HCT116 (cell line): Measurements from ENCODE around the gene TFF3. TPM values are rescaled to one million over a fixed set of nuclear protein-coding genes. Genes with fewer than 3 reads are reported as not detected.

Source experiments
- ATAC-seq: fragments of 200-7000 bp; cut with Tn5 transposase; 2 replicates; pipeline ENCODE4 v1.9.1; 2020; ENCODE audit warnings: mild to moderate bottlenecking, moderate library complexity
- BruUV-seq: library from RNA; stranded (reverse); fragments of 400-500 nt; replicated peaks from 2 replicates; lab custom pipeline; 2021; lab: Mats Ljungman, UMichigan
- CTCF ChIA-PET: fragments of 300-600 bp; sonication (Branson Sonifier 250); formaldehyde crosslinking; loops from one replicate; lab custom pipeline; 2021; ENCODE audit warnings: antibody characterized with exemption; lab: Charles Lee
- POLR2A ChIA-PET: fragments of 300-600, 350-600 bp; sonication (Branson Sonifier 250); formaldehyde crosslinking; loops from one replicate; lab custom pipeline; 2021; ENCODE audit warnings: antibody characterized with exemption; lab: Charles Lee
- RAD21 ChIA-PET, 2 experiments: fragments of 300-600 bp; sonication (Branson Sonifier 250); formaldehyde crosslinking; loops; one replicate each; lab custom pipeline; 2023; ENCODE audit warnings: low total read pairs in 2 of 2; ENCODE audit not compliant: uncharacterized antibody in 2 of 2, unreplicated experiment in 2 of 2, low non-redundant PET in 1 of 2; lab: Charles Lee
- DNase-seq: peaks from one replicate; pipeline ENCODE4 v3.0.0-alpha.2; 2010; ENCODE audit warnings: low read depth, low spot score
- H2AFZ ChIP-seq: fragments of 200-600 bp; shearing (Covaris generic), sonication (generic); 2 replicates; pipeline ENCODE4 v1.6.1; 2017; ENCODE audit warnings: low read depth, mixed run types, mixed read lengths, antibody characterized with exemption, low read length; ENCODE audit not compliant: poor library complexity, severe bottlenecking
- H3K27ac ChIP-seq: 2 replicates; pipeline ENCODE4 v1.5.1; 2012; ENCODE audit warnings: low read depth, low read length
- H3K27me3 ChIP-seq: fragments of 200-600 bp; sonication (generic); 2 replicates; pipeline ENCODE4 v1.6.1; 2016; ENCODE audit warnings: mixed run types, low read length, mixed read lengths; ENCODE audit not compliant: insufficient read depth
- H3K36me3 ChIP-seq, 2 experiments: fragments of 200-500 bp in 1 of 2; fragments of 200-600 bp in 1 of 2; sonication (Bioruptor generic) in 1 of 2; sonication (generic) in 1 of 2; 2 replicates each; pipeline versions ENCODE4 v1.5.1 to v1.6.1; 2014 to 2016; ENCODE audit warnings: low read length in 2 of 2, inconsistent platforms in 1 of 2, mixed read lengths in 1 of 2, mixed run types in 1 of 2; ENCODE audit not compliant: insufficient read depth in 2 of 2, control insufficient read depth in 1 of 2
- H3K4me1 ChIP-seq, 2 experiments: fragments of 200-600 bp in 1 of 2; sonication (generic) in 1 of 2; 2 replicates each; pipeline versions ENCODE4 v1.5.1 to v1.6.1; 2012 to 2017; ENCODE audit warnings: low read length in 2 of 2, inconsistent platforms in 1 of 2, mild to moderate bottlenecking in 1 of 2, mixed read lengths in 1 of 2, mixed run types in 1 of 2, moderate library complexity in 1 of 2; ENCODE audit not compliant: insufficient read depth in 2 of 2, control insufficient read depth in 1 of 2
- H3K4me2 ChIP-seq: fragments of 200-600 bp; sonication (generic); 2 replicates; pipeline ENCODE4 v1.6.1; 2017; ENCODE audit warnings: mixed run types, low read length, mixed read lengths
- H3K4me3 ChIP-seq, 2 experiments: fragments of 200-600 bp in 1 of 2; sonication (generic) in 1 of 2; replicated peaks in 1 of 2; 2 replicates each; pipeline ENCODE4 v1.5.1; 2011 to 2016; ENCODE audit warnings: low read length in 2 of 2, control low read depth in 1 of 2, low read depth in 1 of 2, mild to moderate bottlenecking in 1 of 2, mixed read lengths in 1 of 2, mixed run types in 1 of 2
- H3K79me2 ChIP-seq: fragments of 200-600 bp; sonication (generic); 2 replicates; pipeline ENCODE4 v1.6.1; 2017; ENCODE audit warnings: mild to moderate bottlenecking, mixed run types, low read length, moderate library complexity, mixed read lengths; ENCODE audit not compliant: insufficient read depth
- H3K9ac ChIP-seq: fragments of 200-600 bp; sonication (generic); 2 replicates; pipeline ENCODE4 v1.6.1; 2016; ENCODE audit warnings: low read length, mixed read lengths
- H3K9me2 ChIP-seq: fragments of 200-600 bp; sonication (generic), shearing (Covaris generic); 2 replicates; pipeline ENCODE4 v1.6.1; 2017; ENCODE audit warnings: mixed run types, mild to moderate bottlenecking, moderate library complexity; ENCODE audit not compliant: insufficient read depth
- H3K9me3 ChIP-seq, 2 experiments: fragments of 200-500 bp in 1 of 2; fragments of 200-600 bp in 1 of 2; sonication (Bioruptor generic) in 1 of 2; sonication (generic) in 1 of 2; 2 replicates each; pipeline ENCODE4 v1.6.1; 2014 to 2017; ENCODE audit warnings: low read length in 2 of 2, mixed read lengths in 2 of 2, inconsistent platforms in 1 of 2, low read depth in 1 of 2, mild to moderate bottlenecking in 1 of 2, mixed run types in 1 of 2, moderate library complexity in 1 of 2; ENCODE audit not compliant: control insufficient read depth in 1 of 2, insufficient read depth in 1 of 2
- H4K20me1 ChIP-seq: fragments of 200-600 bp; sonication (generic), shearing (Covaris generic); 2 replicates; pipeline ENCODE4 v1.6.1; 2017; ENCODE audit warnings: mixed run types, mild to moderate bottlenecking, moderate library complexity; ENCODE audit not compliant: insufficient read depth
- CBX3 ChIP-seq: IDR thresholded peaks from 2 replicates; pipeline ENCODE4 v1.6.1; 2012; ENCODE audit warnings: low read depth
- ELF1 ChIP-seq: IDR thresholded peaks from 2 replicates; pipeline ENCODE4 v1.6.1; 2012; ENCODE audit warnings: low read depth, borderline replicate concordance
- MAX ChIP-seq: IDR thresholded peaks from 2 replicates; pipeline ENCODE4 v1.6.1; 2012
- TCF7L2 ChIP-seq: IDR thresholded peaks from 2 replicates; pipeline ENCODE4 v1.7.0; 2011; ENCODE audit warnings: borderline replicate concordance, inconsistent platforms; ENCODE audit not compliant: insufficient read depth, insufficient read length; ENCODE audit errors: extremely low read depth
- ZFX ChIP-seq: fragments of 450-650 bp; IDR thresholded peaks from 2 replicates; pipeline ENCODE4 v1.6.1; 2017
- ZNF274 ChIP-seq: fragments of 200-500 bp; sonication (Bioruptor generic); IDR thresholded peaks from 2 replicates; pipeline ENCODE4 v1.6.1; 2014; ENCODE audit warnings: mild to moderate bottlenecking, low read depth, low read length, inconsistent platforms
- intact Hi-C: fragments of 100-400 bp; cut with micrococcal nuclease; formaldehyde crosslinking; loops from 2 replicates; pipeline ENCODE4 v1.10.0; 2022
- total RNA-seq: library from RNA; stranded (reverse); gene quantifications from one replicate; pipeline ENCODE4 v1.2.1, GENCODE V29; 2021; ENCODE audit not compliant: unreplicated experiment

The TFF3 gene
- total RNA-seq, 1 experiment from 2014 or later, result 0.22 TPM

- Histone ChIP-seq H3K36me3 (no peaks in the 10 kb centered on the region), H3K9me3 (no peaks in the 10 kb centered on the region), H3K4me2 (no peak overlapping the region)
- TF ChIP-seq TCF7L2 (no peak), ZNF274 (no peak), ELF1 (no peak), ZFX (no peak)
- TF ChIP-seq, all 23 proteins: peak for 0
- Histone ChIP-seq H3K9me2 (no peaks in the 10 kb centered on the region), H4K20me1 (no peaks in the 10 kb centered on the region), H3K27me3 (no peaks in the 10 kb centered on the region), H3K9ac (no peak overlapping the region), H3K4me1 (no peaks in the 10 kb centered on the region), H3K4me3 (no peak overlapping the region), H3K79me2 (no peaks in the 10 kb centered on the region), H2AFZ (no peak overlapping the region), H3K27ac (no peak overlapping the region)
- DNase-seq, result no peak
- POLR2A ChIA-PET, result no interaction called here
- RAD21 ChIA-PET, result no interaction called here
- ATAC-seq, result no peak
- intact Hi-C loops, result no loop called here
- no TSS peak for BruUV-seq
- CTCF ChIA-PET, result no interaction called here
Observed at GRCh38 chr21:42347601-42348327, 32.6 kb upstream of the TFF3 start.

GRCh38 chr21:42346866-42347600 lies 31.8 kb upstream of the TFF3 start:
- H3K27ac ChIP-seq, result no peak overlapping the region
- no TSS peak for BruUV-seq
- no peaks in the 10 kb centered on the region for H4K20me1 ChIP-seq
- no peak overlapping the region for H3K4me2 ChIP-seq
- H3K27me3 ChIP-seq, result no peaks in the 10 kb centered on the region
- TF ChIP-seq CBX3, result no peak
- no peak for TF ChIP-seq MAX
- no peak for TF ChIP-seq ELF1
- H3K9me2 ChIP-seq, result no peaks in the 10 kb centered on the region
- DNase-seq (no peak), ATAC-seq (no peak)
- H3K4me1 ChIP-seq, result no peaks in the 10 kb centered on the region
- RAD21 ChIA-PET, result no interaction called here
- H3K79me2 ChIP-seq, result no peaks in the 10 kb centered on the region
- H3K4me3 ChIP-seq, result no peak overlapping the region
- intact Hi-C loops, result no loop called here
- POLR2A ChIA-PET, result no interaction called here
- H3K9ac ChIP-seq, result no peak overlapping the region
- H3K36me3 ChIP-seq, result no peaks in the 10 kb centered on the region
- no peak overlapping the region for H2AFZ ChIP-seq
- CTCF ChIA-PET, result no interaction called here
- no peaks in the 10 kb centered on the region for H3K9me3 ChIP-seq
